ENCODE data around the gene NF1.

NF1 gene

GRCh38 chr17:31297090-31297489 lies 202.3 kb downstream of the NF1 start, which contains the start of gene OMG:
Gene OMG (minus strand): TSS chr17:31297239. CDS start chr17:31296331, 908 bp downstream.
- no peaks in the 10 kb centered on the region for H3K9me2 ChIP-seq (ENCODE audit: low read depth, low read length)
- H3K27me3 ChIP-seq (ENCODE audit: insufficient read depth, low read length) = no peaks in the 10 kb centered on the region
- no peak within 1 kb of the TSS for H3K27ac ChIP-seq (ENCODE audit: low read depth, low read length, poor library complexity, severe bottlenecking)
- H3K4me3 ChIP-seq (ENCODE audit: low read depth, low read length, poor library complexity, severe bottlenecking) = no peak within 1 kb of the TSS
- H3F3A ChIP-seq (ENCODE audit: insufficient read depth, low read length) = 0 out of 2 replicates have a peak, but pooled peaks cover 2% of the 10 kb centered on the region
- H2AFZ ChIP-seq (ENCODE audit: low read length) = no peak within 1 kb of the TSS
- no peaks in the 10 kb centered on the region for H3K4me1 ChIP-seq (ENCODE audit: insufficient read depth, low read length, severe bottlenecking)
- H4K20me1 ChIP-seq (ENCODE audit: insufficient read depth, low read length) = no peaks in the 10 kb centered on the region
- TF ChIP-seq EZH2 (IDR thresholded peaks at IDR 0.05; ENCODE audit: borderline replicate concordance, low read length) (no peak), CTCF (IDR thresholded peaks at IDR 0.05; ENCODE audit: low read length) (no peak)
- no peaks in the 10 kb centered on the region for H3K9me3 ChIP-seq (ENCODE audit: low read length)
- H3K4me2 ChIP-seq (ENCODE audit: low read length) = no peak within 1 kb of the TSS
- no peaks in the 10 kb centered on the region for H3K36me3 ChIP-seq (ENCODE audit: insufficient read depth, low read length)
- H3K79me2 ChIP-seq (ENCODE audit: insufficient read depth, low read length) = no peaks in the 10 kb centered on the region
- H3K9ac ChIP-seq (ENCODE audit: low read length) = no peak within 1 kb of the TSS

- no peaks in the 10 kb centered on the region for H3K27me3 ChIP-seq (ENCODE audit: insufficient read depth, low read length)
- no peaks in the 10 kb centered on the region for H3K79me2 ChIP-seq (ENCODE audit: insufficient read depth, low read length)
- TF ChIP-seq CTCF (IDR thresholded peaks at IDR 0.05; ENCODE audit: low read length) (no peak), EZH2 (IDR thresholded peaks at IDR 0.05; ENCODE audit: borderline replicate concordance, low read length) (no peak)
- no peak overlapping the region for H3K9ac ChIP-seq (ENCODE audit: low read length)
- no peak overlapping the region for H3K4me2 ChIP-seq (ENCODE audit: low read length)
- no peak overlapping the region for H2AFZ ChIP-seq (ENCODE audit: low read length)
- H3K9me3 ChIP-seq (ENCODE audit: low read length) = no peaks in the 10 kb centered on the region
- no peaks in the 10 kb centered on the region for H3K4me1 ChIP-seq (ENCODE audit: insufficient read depth, low read length, severe bottlenecking)
- no peak overlapping the region for H3K27ac ChIP-seq (ENCODE audit: low read depth, low read length, poor library complexity, severe bottlenecking)
- H3K36me3 ChIP-seq (ENCODE audit: insufficient read depth, low read length) = peaks cover 21% of the 10 kb centered on the region
- H4K20me1 ChIP-seq (ENCODE audit: insufficient read depth, low read length) = no peaks in the 10 kb centered on the region
- no peaks in the 10 kb centered on the region for H3K9me2 ChIP-seq (ENCODE audit: low read depth, low read length)
- no peak overlapping the region for H3K4me3 ChIP-seq (ENCODE audit: low read depth, low read length, poor library complexity, severe bottlenecking)
- 0 out of 2 replicates have a peak, but pooled peaks cover 2% of the 10 kb centered on the region for H3F3A ChIP-seq (ENCODE audit: insufficient read depth, low read length)
These were observed 204.8 kb downstream of the NF1 start for GRCh38 chr17:31299624-31300023.

GRCh38 chr17:31307640-31308039 lies 212.9 kb downstream of the NF1 start:
- H3K36me3 ChIP-seq (ENCODE audit: insufficient read depth, low read length) = peaks cover 52% of the 10 kb centered on the region
- peak overlapping the region; percentile 98 for H3K27ac ChIP-seq (ENCODE audit: low read depth, low read length, poor library complexity, severe bottlenecking)
- no peaks in the 10 kb centered on the region for H4K20me1 ChIP-seq (ENCODE audit: insufficient read depth, low read length)
- peaks cover 49% of the 10 kb centered on the region for H3K4me1 ChIP-seq (ENCODE audit: insufficient read depth, low read length, severe bottlenecking)
- no peaks in the 10 kb centered on the region for H3K9me2 ChIP-seq (ENCODE audit: low read depth, low read length)
- no peaks in the 10 kb centered on the region for H3K27me3 ChIP-seq (ENCODE audit: insufficient read depth, low read length)
- H3F3A ChIP-seq (ENCODE audit: insufficient read depth, low read length) = peaks cover 5% of the 10 kb centered on the region; the same call in 1 of the 2 replicates
- H3K4me3 ChIP-seq (ENCODE audit: low read depth, low read length, poor library complexity, severe bottlenecking) = peak overlapping the region; percentile 58
- H3K79me2 ChIP-seq (ENCODE audit: insufficient read depth, low read length) = peaks cover 34% of the 10 kb centered on the region
- TF ChIP-seq EZH2 (IDR thresholded peaks at IDR 0.05; ENCODE audit: borderline replicate concordance, low read length) (no peak), CTCF (IDR thresholded peaks at IDR 0.05; ENCODE audit: low read length) (no peak)
- peak overlapping the region; percentile 91; the same call in 1 of the 2 replicates for H3K4me2 ChIP-seq (ENCODE audit: low read length)
- no peak overlapping the region for H2AFZ ChIP-seq (ENCODE audit: low read length)
- peak overlapping the region; percentile 82; the same call in 1 of the 2 replicates for H3K9ac ChIP-seq (ENCODE audit: low read length)
- H3K9me3 ChIP-seq (ENCODE audit: low read length) = no peaks in the 10 kb centered on the region
